Adipose tissue (tissue), 3 donors: Measurements from ENCODE around the gene PAX6. TPM values are rescaled to one million over a fixed set of nuclear protein-coding genes. Genes with fewer than 3 reads are reported as not detected.

Source experiments
- H3K27ac ChIP-seq: one replicate; pipeline ENCODE4 v1.5.1; 2013; ENCODE audit warnings: low read depth, low read length
- WGBS, 3 donors: extraction: QIAGEN DNeasy Blood & Tissue Kit; methylation state at CpG; one replicate each; pipeline ENCODE4 v1.1.7; 2013; 5-methylcytosine and 5-hydroxymethylcytosine counted together
- polyA plus RNA-seq, 3 donors: library from polyadenylated mRNA; stranded (reverse); fragments of 200-250 nt; gene quantifications; one replicate each; pipeline ENCODE4 v1.2.3, GENCODE V29; 2013
- donor health status: healthy with polysubstance abuse.
- donor health status: Bipolar disorder and iron deficiency.
- donor health status: healthy.

The PAX6 gene
- polyA plus RNA-seq, 3 donors: 0.06 to 4.2 (median 0.34) TPM

GRCh38 chr11:31823644-31824331, 12.7 kb upstream of the PAX6 start:
- H3K27ac ChIP-seq: no peak overlapping the region
- 18 to 23% (median 22%) methylated on average over 23 to 24 of the region's 24 CpGs for WGBS, 3 donors

- H3K27ac ChIP-seq: no peak overlapping the region
- 36 to 54% (median 44%) methylated on average over 13 to 14 of the region's 14 CpGs for WGBS, 3 donors
Measured at GRCh38 chr11:31822927-31823643, 12.0 kb upstream of the PAX6 start.

- 31 to 36% (median 35%) methylated on average over 17 of the region's 17 CpGs for WGBS, 3 donors
- no peak overlapping the region for H3K27ac ChIP-seq
Measured at GRCh38 chr11:31822175-31822926, 11.2 kb upstream of the PAX6 start.

GRCh38 chr11:31821766-31822165, 10.6 kb upstream of the PAX6 start:
- 13 to 20% (median 15%) methylated on average over 8 of the region's 8 CpGs for WGBS, 3 donors

GRCh38 chr11:31821235-31821764, 10.2 kb upstream of the PAX6 start:
- WGBS, 3 donors: 11 to 18% (median 13%) methylated on average over 5 of the region's 5 CpGs

More at GRCh38 chr11:31821766-31822165, 10.6 kb upstream of the PAX6 start:
- H3K27ac ChIP-seq: no peak overlapping the region

GRCh38 chr11:31820438-31820818, 9.3 kb upstream of the PAX6 start:
- H3K27ac ChIP-seq: no peak overlapping the region
- WGBS, 3 donors: 7 to 11% (median 10%) methylated on average over 15 of the region's 15 CpGs

More at GRCh38 chr11:31821235-31821764, 10.2 kb upstream of the PAX6 start:
- no peak overlapping the region for H3K27ac ChIP-seq

- no peak overlapping the region for H3K27ac ChIP-seq
- 12 to 15% (median 14%) methylated on average over 53 to 55 of the region's 55 CpGs for WGBS, 3 donors
Measured at GRCh38 chr11:31819621-31820437, 8.7 kb upstream of the PAX6 start.

DNA sequence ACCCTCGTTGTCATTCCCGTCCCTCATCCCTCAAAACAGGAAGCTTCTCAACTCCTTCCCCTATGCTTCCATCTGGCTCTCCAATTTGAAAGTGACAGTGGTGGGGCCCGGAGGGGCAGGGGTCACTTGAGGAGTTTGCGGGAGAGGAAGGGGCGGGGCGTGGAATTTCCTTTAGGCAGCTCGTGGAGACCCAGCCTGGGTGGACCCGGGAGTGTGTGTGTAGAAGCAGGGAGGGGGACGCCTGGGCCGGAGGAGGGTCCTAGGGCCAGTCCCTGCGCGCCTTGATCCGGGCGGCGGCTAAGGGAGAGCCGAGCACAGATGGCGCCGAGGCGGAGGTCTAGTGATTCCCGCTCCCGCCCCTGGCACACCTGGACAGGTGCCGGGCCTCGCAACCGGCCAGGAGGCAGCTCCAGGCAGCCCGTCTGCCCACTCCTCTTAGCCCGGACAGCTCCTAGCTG, 7.8 kb upstream of the PAX6 start:
- H3K27ac ChIP-seq: no peak overlapping the region
- 12 to 14% (median 13%) methylated on average over 23 to 26 of the region's 26 CpGs for WGBS, 3 donors

DNA sequence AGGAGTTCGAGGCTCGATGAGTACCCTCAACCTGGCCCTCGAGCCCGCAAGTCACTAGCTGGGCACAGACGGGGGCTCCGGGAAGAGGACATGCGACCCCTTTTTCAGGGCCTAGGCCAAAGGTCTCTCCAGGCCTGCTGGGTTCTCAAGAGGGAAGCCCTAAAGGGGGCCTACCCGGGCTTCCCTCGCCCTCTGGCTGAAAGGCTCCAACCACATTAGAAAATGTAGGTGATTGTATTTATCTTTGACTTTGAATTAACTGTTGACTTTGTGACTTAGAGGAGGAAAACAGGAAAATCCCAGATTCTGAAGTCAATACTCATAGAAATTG, 7.3 kb upstream of the PAX6 start:
- WGBS, 3 donors: 11 to 12% (median 11%) methylated on average over 9 of the region's 9 CpGs
- H3K27ac ChIP-seq: no peak overlapping the region

GRCh38 chr11:31817621-31818424, 6.7 kb upstream of the PAX6 start:
- 4 to 6% (median 5%) methylated on average over 58 of the region's 58 CpGs for WGBS, 3 donors
- no peak overlapping the region for H3K27ac ChIP-seq

GRCh38 chr11:31817054-31817620, 6.0 kb upstream of the PAX6 start:
- WGBS, 3 donors: 2% methylated on average over 48 of the region's 48 CpGs
- H3K27ac ChIP-seq: no peak overlapping the region

DNA sequence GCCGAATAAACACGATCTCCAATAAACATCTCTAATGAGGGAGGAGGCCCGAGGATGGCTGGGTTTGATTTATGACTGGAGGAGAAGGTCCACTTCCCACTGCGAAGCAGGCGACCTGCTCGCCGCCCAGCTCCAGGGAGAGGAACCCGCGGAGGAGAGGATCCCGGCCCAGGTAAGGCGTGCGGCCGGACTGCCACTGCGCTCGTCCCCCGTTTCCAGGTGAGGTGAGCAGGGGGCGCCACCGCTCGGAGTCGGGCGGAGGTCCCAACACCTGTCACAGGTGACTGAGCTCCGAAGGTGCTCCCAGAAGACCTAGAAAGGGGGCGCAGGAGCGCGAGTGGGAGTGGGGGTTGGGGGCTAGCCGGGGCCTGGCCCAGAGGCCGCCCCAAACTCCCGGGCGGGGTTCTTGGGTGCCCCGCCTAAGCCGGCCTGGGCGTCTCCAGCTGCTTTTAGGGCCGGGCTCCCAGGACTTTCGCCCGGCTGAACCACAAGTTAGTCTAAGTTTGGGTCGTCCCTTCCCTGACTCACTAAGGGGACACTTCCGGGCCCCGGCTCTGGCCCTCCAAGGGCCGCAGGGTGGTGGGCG, 5.4 kb upstream of the PAX6 start:
- H3K27ac ChIP-seq: no peak overlapping the region
- 3 to 5% (median 4%) methylated on average over 40 of the region's 40 CpGs for WGBS, 3 donors

DNA sequence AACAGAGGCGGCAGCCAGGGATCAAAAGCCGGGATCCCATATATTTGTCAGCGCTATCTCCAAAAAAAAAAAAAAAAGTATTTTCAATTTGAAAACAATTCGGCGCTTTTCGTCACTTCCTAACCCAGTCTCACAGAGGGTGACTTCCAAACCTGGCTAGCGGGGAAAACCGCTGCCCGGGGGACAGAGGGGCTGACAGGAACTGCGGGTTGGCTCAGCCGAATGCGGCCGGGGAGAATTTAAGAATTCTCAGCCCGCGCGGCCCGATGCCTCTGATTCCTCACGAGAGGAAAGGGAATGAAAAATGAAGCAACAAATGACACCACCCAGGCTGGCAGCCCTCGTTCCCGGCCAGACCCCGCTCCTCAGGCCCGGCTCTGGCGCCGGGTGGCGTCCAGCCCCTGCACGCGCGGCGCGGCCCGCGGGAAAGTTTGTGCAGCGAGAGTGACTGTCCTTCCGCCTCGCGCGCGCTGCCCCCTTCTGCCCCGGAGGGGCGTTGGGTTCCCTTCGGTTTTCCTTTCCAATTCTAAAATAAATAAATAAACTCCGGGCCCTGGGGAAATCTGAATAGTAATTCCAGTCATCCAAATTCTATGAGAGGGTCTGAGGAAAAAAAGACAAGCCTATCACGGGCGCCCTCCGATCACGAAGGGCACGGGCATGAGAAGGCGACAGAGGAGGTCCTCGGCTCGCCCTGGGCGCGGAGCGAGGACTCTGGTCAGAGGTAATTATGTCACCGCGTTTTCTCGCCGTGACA, 4.8 kb upstream of the PAX6 start:
- 2 to 5% (median 2%) methylated on average over 57 of the region's 57 CpGs for WGBS, 3 donors
- H3K27ac ChIP-seq: no peak overlapping the region

GRCh38 chr11:31814176-31814868, 3.2 kb upstream of the PAX6 start:
- no peak overlapping the region for H3K27ac ChIP-seq
- WGBS, 3 donors: 4 to 5% (median 5%) methylated on average over 35 to 38 of the region's 38 CpGs

DNA sequence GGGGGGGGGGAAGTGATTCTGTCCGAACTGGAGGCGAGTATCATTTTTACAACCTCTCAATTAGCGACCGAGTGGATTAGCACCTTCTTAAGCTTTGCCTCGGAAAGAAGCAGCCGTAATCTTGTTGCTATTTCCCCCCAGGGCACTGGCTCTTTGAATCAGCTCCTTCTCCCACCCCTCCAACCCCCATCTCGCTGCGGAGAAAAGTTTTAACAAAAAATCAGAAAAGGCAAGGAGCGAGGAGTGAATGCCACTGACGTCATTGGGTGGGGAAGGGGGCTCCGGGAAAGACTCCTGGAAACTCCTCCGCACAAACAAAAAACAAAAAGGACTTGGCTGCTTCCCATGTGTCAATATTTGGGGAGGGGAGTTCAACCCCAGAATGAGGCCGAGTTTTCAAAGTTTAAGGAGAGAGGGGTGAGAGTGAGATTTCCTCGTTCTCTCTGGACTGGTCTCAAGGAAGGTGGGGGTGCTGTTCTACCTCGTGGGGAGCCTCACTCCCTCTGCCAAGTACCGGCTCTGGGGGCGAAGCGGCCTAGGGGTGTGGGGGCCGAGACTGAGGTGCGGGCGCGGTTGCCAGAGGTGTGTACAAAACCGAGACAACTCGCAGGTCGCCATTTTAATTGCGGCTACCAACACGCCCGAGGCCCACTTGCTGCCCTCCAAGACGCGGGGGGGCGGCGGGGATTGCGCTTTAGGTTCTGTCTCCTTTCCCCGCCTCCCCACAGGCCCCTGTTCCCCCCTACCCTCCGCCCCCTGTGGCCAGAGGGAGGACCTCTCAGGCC, 2.5 kb upstream of the PAX6 start:
- 3 to 6% (median 4%) methylated on average over 33 to 35 of the region's 35 CpGs for WGBS, 3 donors

More for the DNA sequence above, 2.5 kb upstream of the PAX6 start:
- H3K27ac ChIP-seq: no peak overlapping the region
